SU-DHL-6 (cell line): Measurements from ENCODE around the gene EVX2.

ENCODE experiments used
- EZH2phosphoT487 ChIP-seq: fragments of 200-600 bp; sonication (generic), shearing (Covaris generic); conservative IDR thresholded peaks from 2 replicates; pipeline ENCODE4 v1.6.1; 2018; ENCODE audit warnings: mild to moderate bottlenecking, antibody characterized with exemption, low read length, moderate library complexity, mixed read lengths
- TF ChIP-seq, protein P1 (sequence below): fragments of 200-600 bp; sonication (generic); IDR thresholded peaks from one replicate; pipeline ENCODE4 v1.5.1; 2017; ENCODE audit warnings: antibody characterized with exemption, mild to moderate bottlenecking, low read length, moderate library complexity; ENCODE audit not compliant: insufficient read depth, poor library complexity, severe bottlenecking

DNA sequence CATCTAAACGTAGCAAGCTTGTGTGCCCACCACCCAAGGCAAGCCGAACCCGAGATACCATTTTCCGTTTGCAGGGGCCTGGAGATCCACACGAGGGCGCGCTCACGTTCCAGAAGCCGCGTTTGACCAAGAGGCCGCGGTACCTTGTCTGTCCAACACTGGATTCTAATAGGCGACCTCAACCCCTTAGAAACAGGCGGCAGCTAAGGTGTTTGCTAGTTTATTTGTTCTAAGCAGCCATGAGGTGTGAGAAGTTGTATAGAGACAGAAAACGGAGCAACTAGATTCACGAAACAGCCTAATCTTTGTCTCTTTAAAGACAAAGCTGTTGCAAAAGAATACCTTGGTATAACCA, 27.5 kb upstream of the EVX2 start:
- TF ChIP-seq, protein P1, sequence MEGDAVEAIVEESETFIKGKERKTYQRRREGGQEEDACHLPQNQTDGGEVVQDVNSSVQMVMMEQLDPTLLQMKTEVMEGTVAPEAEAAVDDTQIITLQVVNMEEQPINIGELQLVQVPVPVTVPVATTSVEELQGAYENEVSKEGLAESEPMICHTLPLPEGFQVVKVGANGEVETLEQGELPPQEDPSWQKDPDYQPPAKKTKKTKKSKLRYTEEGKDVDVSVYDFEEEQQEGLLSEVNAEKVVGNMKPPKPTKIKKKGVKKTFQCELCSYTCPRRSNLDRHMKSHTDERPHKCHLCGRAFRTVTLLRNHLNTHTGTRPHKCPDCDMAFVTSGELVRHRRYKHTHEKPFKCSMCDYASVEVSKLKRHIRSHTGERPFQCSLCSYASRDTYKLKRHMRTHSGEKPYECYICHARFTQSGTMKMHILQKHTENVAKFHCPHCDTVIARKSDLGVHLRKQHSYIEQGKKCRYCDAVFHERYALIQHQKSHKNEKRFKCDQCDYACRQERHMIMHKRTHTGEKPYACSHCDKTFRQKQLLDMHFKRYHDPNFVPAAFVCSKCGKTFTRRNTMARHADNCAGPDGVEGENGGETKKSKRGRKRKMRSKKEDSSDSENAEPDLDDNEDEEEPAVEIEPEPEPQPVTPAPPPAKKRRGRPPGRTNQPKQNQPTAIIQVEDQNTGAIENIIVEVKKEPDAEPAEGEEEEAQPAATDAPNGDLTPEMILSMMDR: no peak
- TF ChIP-seq EZH2phosphoT487: no peak
